OCI-LY7 (cell line): Measurements from ENCODE around the gene NAT8. TPM values are rescaled to one million over a fixed set of nuclear protein-coding genes. Genes with fewer than 3 reads are reported as not detected.

Source experiments
- BruUV-seq: library from RNA; stranded (reverse); fragments of 400-500 nt; replicated peaks from 2 replicates; lab custom pipeline; 2021; lab: Mats Ljungman, UMichigan
- CTCF ChIA-PET: fragments of 300-600 bp; sonication (Branson Sonifier 250); formaldehyde crosslinking; loops from one replicate; lab custom pipeline; 2022; ENCODE audit warnings: antibody characterized with exemption; ENCODE audit not compliant: unreplicated experiment; lab: Charles Lee
- POLR2A ChIA-PET: fragments of 300-600 bp; sonication (Branson Sonifier 250); formaldehyde crosslinking; loops from one replicate; lab custom pipeline; 2022; ENCODE audit warnings: antibody characterized with exemption; lab: Charles Lee
- DNase-seq: peaks from one replicate; pipeline ENCODE4 v3.0.0-alpha.2; 2015; ENCODE audit warnings: low spot score
- H2AFZ ChIP-seq: fragments of 200-600 bp; sonication (generic), shearing (Covaris generic); 2 replicates; pipeline ENCODE4 v1.6.1; 2014; ENCODE audit warnings: mild to moderate bottlenecking, antibody characterized with exemption, low read length, moderate library complexity
- H3K27ac ChIP-seq: fragments of 200-600 bp; sonication (generic); 2 replicates; pipeline ENCODE4 v1.5.1; 2014; ENCODE audit warnings: mixed run types, low read depth, mild to moderate bottlenecking, moderate library complexity, low read length, inconsistent platforms; ENCODE audit not compliant: poor library complexity, severe bottlenecking
- H3K36me3 ChIP-seq: fragments of 200-600 bp; sonication (generic); 2 replicates; pipeline ENCODE4 v1.6.1; 2014; ENCODE audit warnings: mild to moderate bottlenecking, antibody characterized with exemption, low read length, moderate library complexity, mixed read lengths; ENCODE audit not compliant: insufficient read depth
- H3K4me1 ChIP-seq: fragments of 200-600 bp; sonication (generic); 2 replicates; pipeline ENCODE4 v1.5.1; 2014; ENCODE audit warnings: mild to moderate bottlenecking, low read length; ENCODE audit not compliant: insufficient read depth, poor library complexity, severe bottlenecking
- H3K4me2 ChIP-seq: fragments of 200-600 bp; sonication (generic); 2 replicates; pipeline ENCODE4 v1.6.1; 2014; ENCODE audit warnings: mild to moderate bottlenecking, low read length
- H3K4me3 ChIP-seq: fragments of 200-600 bp; sonication (generic); 2 replicates; pipeline ENCODE4 v1.5.1; 2014; ENCODE audit warnings: mild to moderate bottlenecking, low read depth, low read length; ENCODE audit not compliant: poor library complexity, severe bottlenecking
- H3K79me2 ChIP-seq: fragments of 200-600 bp; sonication (generic); 2 replicates; pipeline ENCODE4 v1.6.1; 2016; ENCODE audit warnings: low read depth, mild to moderate bottlenecking, low read length, moderate library complexity, mixed read lengths; ENCODE audit not compliant: insufficient read depth
- H3K9me2 ChIP-seq: fragments of 200-600 bp; sonication (generic); 2 replicates; pipeline ENCODE4 v1.6.1; 2016; ENCODE audit warnings: mild to moderate bottlenecking, low read length, mixed read lengths; ENCODE audit not compliant: insufficient read depth
- H3K9me3 ChIP-seq: fragments of 200-600 bp; sonication (generic); 2 replicates; pipeline ENCODE4 v1.6.1; 2014; ENCODE audit warnings: mild to moderate bottlenecking, mixed run types, low read length, mixed read lengths
- H4K20me1 ChIP-seq: fragments of 200-600 bp; sonication (generic); 2 replicates; pipeline ENCODE4 v1.6.1; 2014; ENCODE audit warnings: mild to moderate bottlenecking, antibody characterized with exemption, low read length, moderate library complexity, mixed read lengths; ENCODE audit not compliant: insufficient read depth
- EZH2phosphoT487 ChIP-seq: fragments of 200-600 bp; sonication (generic); IDR thresholded peaks from 2 replicates; pipeline ENCODE4 v1.6.1; 2018; ENCODE audit warnings: low read depth, borderline replicate concordance, mild to moderate bottlenecking, mixed run types, antibody characterized with exemption, low read length, moderate library complexity, mixed read lengths
- intact Hi-C: fragments of 100-400 bp; cut with micrococcal nuclease; formaldehyde crosslinking; loops from one replicate; pipeline ENCODE4 v1.10.0; 2022; ENCODE audit not compliant: unreplicated experiment
- total RNA-seq, 2 experiments: library from RNA; depleted of rRNA in 1 of 2; stranded (reverse); fragments of >200 nt in 1 of 2; shearing (Covaris generic) in 1 of 2; gene quantifications; 2 replicates each; pipeline ENCODE4 v1.2.3, GENCODE V29; 2014 to 2022
- TF ChIP-seq, protein P1 (sequence below): fragments of 200-600 bp; sonication (generic); conservative IDR thresholded peaks from 2 replicates; pipeline ENCODE4 v1.5.1; 2014; ENCODE audit warnings: mild to moderate bottlenecking, antibody characterized with exemption, low read length, moderate library complexity, mixed read lengths

NAT8 gene
- total RNA-seq, 2 experiments from 2014 or later: not detected

GRCh38 chr2:73641767-73642062, 507 bp downstream of the NAT8 start:
- no peak overlapping the region for H3K4me3 ChIP-seq
- CTCF ChIA-PET: no interaction called here
- H3K9me3 ChIP-seq: no peaks in the 10 kb centered on the region; the same call in 1 of the 2 replicates
- POLR2A ChIA-PET: no interaction called here
- no peaks in the 10 kb centered on the region for H3K9me2 ChIP-seq
- no peaks in the 10 kb centered on the region for H3K79me2 ChIP-seq
- DNase-seq: no peak
- no peak overlapping the region for H2AFZ ChIP-seq
- TF ChIP-seq, protein P1, sequence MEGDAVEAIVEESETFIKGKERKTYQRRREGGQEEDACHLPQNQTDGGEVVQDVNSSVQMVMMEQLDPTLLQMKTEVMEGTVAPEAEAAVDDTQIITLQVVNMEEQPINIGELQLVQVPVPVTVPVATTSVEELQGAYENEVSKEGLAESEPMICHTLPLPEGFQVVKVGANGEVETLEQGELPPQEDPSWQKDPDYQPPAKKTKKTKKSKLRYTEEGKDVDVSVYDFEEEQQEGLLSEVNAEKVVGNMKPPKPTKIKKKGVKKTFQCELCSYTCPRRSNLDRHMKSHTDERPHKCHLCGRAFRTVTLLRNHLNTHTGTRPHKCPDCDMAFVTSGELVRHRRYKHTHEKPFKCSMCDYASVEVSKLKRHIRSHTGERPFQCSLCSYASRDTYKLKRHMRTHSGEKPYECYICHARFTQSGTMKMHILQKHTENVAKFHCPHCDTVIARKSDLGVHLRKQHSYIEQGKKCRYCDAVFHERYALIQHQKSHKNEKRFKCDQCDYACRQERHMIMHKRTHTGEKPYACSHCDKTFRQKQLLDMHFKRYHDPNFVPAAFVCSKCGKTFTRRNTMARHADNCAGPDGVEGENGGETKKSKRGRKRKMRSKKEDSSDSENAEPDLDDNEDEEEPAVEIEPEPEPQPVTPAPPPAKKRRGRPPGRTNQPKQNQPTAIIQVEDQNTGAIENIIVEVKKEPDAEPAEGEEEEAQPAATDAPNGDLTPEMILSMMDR: no peak
- no peak for TF ChIP-seq EZH2phosphoT487
- H3K4me1 ChIP-seq: no peaks in the 10 kb centered on the region
- H3K4me2 ChIP-seq: no peak overlapping the region
- intact Hi-C loops: no loop called here
- no peaks in the 10 kb centered on the region for H3K36me3 ChIP-seq
- H4K20me1 ChIP-seq: no peaks in the 10 kb centered on the region
- no peak overlapping the region for H3K27ac ChIP-seq
- BruUV-seq: no TSS peak

DNA sequence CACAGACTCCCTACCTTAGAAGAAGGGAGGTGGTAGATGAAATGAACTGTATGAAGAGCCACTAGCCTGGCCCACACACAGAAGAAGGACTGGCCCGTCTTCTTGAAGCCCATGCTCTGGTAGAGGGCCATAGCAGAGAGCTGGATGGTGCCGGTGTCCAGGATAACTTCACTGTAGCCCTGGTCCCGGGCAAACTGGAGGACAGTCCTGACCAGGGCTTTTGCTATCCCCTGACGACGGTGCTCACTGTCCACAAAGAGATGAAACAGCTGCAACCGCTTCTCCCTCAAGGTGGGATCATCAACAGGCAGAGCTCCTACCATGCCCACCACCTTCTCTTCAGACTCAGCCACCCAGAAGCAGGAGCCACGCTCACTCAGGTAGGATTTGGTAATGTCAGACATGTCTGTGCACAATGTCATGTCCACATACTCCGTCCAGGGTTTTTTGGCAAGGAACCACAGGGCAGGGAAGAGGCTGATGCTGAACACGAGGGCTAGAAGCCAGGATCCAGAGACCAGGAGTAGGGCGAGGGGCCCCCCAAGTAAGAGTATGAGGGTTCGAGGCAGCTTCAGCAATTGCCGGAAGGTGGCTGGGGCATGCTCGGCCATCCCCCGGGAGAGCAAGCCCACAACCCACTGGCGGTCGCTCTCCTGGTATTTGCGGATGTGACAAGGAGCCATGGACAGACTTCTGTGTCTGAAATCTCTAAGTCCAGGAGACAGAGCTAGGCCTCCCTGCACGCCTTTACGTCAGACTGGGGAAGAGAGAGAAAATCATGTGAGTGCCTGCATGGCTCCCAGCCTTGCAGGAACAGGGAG, 1.1 kb downstream of the NAT8 start:
- H3K27ac ChIP-seq: no peak overlapping the region
- POLR2A ChIA-PET: no interaction called here
- no peak overlapping the region for H3K4me3 ChIP-seq
- no TSS peak for BruUV-seq
- no peaks in the 10 kb centered on the region; the same call in 1 of the 2 replicates for H3K9me3 ChIP-seq
- H3K4me2 ChIP-seq: no peak overlapping the region
- H3K4me1 ChIP-seq: no peaks in the 10 kb centered on the region
- no peaks in the 10 kb centered on the region for H4K20me1 ChIP-seq
- CTCF ChIA-PET: no interaction called here
- TF ChIP-seq, protein P1: no peak
- no peak for TF ChIP-seq EZH2phosphoT487
- no peak for DNase-seq
- H3K9me2 ChIP-seq: no peaks in the 10 kb centered on the region
- H2AFZ ChIP-seq: no peak overlapping the region
- intact Hi-C loops: no loop called here
- no peaks in the 10 kb centered on the region for H3K79me2 ChIP-seq
- no peaks in the 10 kb centered on the region for H3K36me3 ChIP-seq

GRCh38 chr2:73640511-73640911, 1.7 kb downstream of the NAT8 start:
- Histone ChIP-seq H3K9me2 (no peaks in the 10 kb centered on the region), H3K36me3 (no peaks in the 10 kb centered on the region), H3K4me1 (no peaks in the 10 kb centered on the region), H4K20me1 (no peaks in the 10 kb centered on the region), H3K4me2 (no peak overlapping the region), H3K79me2 (no peaks in the 10 kb centered on the region), H3K4me3 (no peak overlapping the region), H2AFZ (no peak overlapping the region), H3K27ac (no peak overlapping the region), H3K9me3 (no peaks in the 10 kb centered on the region; the same call in 1 of the 2 replicates)
- ChIA-PET CTCF (no interaction called here), POLR2A (no interaction called here)
- BruUV-seq: no TSS peak
- no peak for DNase-seq
- intact Hi-C loops: no loop called here
- TF ChIP-seq EZH2phosphoT487: no peak
- TF ChIP-seq, protein P1: no peak
